Measurements from ENCODE around the gene ATG16L1. TPM values are rescaled to one million over a fixed set of nuclear protein-coding genes. Genes with fewer than 3 reads are reported as not detected.

The ATG16L1 gene
- total RNA-seq, 1 donor from 2014 or later: 29.3 TPM

DNA sequence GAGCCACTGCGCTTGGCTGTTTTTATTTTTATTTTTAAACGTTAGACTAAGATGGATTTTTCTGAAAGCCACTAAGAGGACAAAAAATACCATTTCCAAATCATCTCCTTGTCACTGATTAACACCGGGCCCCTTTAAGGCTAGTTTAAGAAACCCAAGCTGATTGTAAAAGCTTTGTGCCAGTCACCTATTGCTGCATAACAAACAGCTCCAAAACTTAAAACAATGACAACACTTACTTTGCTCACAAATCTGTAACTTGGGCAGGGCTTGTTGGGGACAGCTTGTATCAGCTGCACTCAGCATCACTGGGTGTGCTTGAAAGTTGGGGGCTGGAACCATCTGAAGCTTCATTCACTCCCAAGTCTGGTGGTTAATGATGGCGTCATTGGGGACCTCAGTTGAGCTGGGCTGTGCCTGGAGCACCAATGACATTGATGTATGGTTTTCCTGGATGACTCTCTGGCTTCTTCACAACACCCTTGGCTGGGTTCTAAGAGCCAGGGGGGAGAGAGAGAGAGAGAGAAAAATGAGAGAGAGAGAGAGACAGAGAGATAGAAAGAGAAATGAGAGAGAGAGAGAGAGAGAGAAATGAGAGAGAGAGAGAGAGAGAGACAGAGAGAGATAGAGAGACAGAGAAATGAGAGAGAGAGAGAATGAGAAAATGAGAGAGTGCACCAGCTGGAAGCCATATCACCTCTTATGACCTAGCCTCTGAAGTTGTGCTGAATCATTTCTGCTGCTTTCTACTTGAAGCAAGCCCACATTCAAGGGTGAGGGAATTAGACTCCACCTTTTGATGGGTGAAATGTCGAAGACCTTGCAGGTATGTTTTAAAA, 26.0 kb upstream of the ATG16L1 start:
- Mint-ChIP-seq H3K4me3 (ENCODE audit: unreplicated experiment) (no peak overlapping the region), H3K27me3 (ENCODE audit: unreplicated experiment) (peaks cover 2% of the 10 kb centered on the region), H3K27ac (ENCODE audit: unreplicated experiment) (no peak overlapping the region), H3K9me3 (ENCODE audit: unreplicated experiment) (no peaks in the 10 kb centered on the region), H3K36me3 (ENCODE audit: unreplicated experiment) (no peaks in the 10 kb centered on the region), H3K4me1 (ENCODE audit: low read depth, unreplicated experiment) (no peaks in the 10 kb centered on the region)
- TF ChIP-seq, protein P1, sequence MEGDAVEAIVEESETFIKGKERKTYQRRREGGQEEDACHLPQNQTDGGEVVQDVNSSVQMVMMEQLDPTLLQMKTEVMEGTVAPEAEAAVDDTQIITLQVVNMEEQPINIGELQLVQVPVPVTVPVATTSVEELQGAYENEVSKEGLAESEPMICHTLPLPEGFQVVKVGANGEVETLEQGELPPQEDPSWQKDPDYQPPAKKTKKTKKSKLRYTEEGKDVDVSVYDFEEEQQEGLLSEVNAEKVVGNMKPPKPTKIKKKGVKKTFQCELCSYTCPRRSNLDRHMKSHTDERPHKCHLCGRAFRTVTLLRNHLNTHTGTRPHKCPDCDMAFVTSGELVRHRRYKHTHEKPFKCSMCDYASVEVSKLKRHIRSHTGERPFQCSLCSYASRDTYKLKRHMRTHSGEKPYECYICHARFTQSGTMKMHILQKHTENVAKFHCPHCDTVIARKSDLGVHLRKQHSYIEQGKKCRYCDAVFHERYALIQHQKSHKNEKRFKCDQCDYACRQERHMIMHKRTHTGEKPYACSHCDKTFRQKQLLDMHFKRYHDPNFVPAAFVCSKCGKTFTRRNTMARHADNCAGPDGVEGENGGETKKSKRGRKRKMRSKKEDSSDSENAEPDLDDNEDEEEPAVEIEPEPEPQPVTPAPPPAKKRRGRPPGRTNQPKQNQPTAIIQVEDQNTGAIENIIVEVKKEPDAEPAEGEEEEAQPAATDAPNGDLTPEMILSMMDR (IDR thresholded peaks at IDR 0.05; ENCODE audit: partially characterized antibody, unreplicated experiment): no peak
- no peak for DNase-seq

- Mint-ChIP-seq H3K27ac (ENCODE audit: unreplicated experiment) (no peak overlapping the region), H3K4me3 (ENCODE audit: unreplicated experiment) (no peak overlapping the region), H3K9me3 (ENCODE audit: unreplicated experiment) (no peaks in the 10 kb centered on the region), H3K4me1 (ENCODE audit: low read depth, unreplicated experiment) (no peaks in the 10 kb centered on the region), H3K27me3 (ENCODE audit: unreplicated experiment) (peaks cover 2% of the 10 kb centered on the region), H3K36me3 (ENCODE audit: unreplicated experiment) (no peaks in the 10 kb centered on the region)
- DNase-seq: no peak
- TF ChIP-seq, protein P1 (IDR thresholded peaks at IDR 0.05; ENCODE audit: partially characterized antibody, unreplicated experiment): no peak
Measured at GRCh38 chr2:233226511-233227031, 24.9 kb upstream of the ATG16L1 start.

DNA sequence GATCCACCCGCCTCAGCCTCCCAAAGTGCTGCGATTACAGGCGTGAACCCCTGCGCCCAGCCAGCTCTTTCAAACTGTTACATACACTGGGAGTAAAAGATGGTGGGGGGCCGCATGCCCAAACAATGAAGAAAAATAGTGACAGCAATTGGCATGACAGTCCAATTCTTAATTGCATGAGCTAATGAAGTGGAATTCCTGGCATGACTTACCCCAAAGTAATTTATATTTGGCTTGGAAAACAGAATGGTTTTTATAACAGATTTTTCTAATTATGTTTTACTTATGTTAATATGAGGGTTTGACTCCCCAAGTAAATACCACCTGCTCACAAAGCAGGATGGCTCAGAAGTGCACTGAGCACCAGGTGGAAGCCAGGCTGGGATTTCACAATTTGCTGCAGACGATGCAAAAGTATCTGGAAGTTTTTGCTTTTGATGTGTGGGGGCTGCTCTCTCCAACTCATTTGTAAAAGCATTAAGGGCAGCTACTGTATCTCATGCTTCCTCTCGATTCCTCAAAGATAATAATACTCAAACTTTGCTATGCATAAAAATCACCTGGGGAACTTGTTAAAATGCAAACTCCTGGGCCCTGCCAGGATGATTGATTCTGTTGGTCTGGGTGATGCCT, 24.0 kb upstream of the ATG16L1 start:
- Mint-ChIP-seq H3K9me3 (ENCODE audit: unreplicated experiment) (no peaks in the 10 kb centered on the region), H3K27me3 (ENCODE audit: unreplicated experiment) (peaks cover 2% of the 10 kb centered on the region), H3K4me3 (ENCODE audit: unreplicated experiment) (no peak overlapping the region), H3K27ac (ENCODE audit: unreplicated experiment) (no peak overlapping the region), H3K4me1 (ENCODE audit: low read depth, unreplicated experiment) (no peaks in the 10 kb centered on the region), H3K36me3 (ENCODE audit: unreplicated experiment) (no peaks in the 10 kb centered on the region)
- TF ChIP-seq, protein P1 (IDR thresholded peaks at IDR 0.05; ENCODE audit: partially characterized antibody, unreplicated experiment): no peak
- DNase-seq: no peak

DNA sequence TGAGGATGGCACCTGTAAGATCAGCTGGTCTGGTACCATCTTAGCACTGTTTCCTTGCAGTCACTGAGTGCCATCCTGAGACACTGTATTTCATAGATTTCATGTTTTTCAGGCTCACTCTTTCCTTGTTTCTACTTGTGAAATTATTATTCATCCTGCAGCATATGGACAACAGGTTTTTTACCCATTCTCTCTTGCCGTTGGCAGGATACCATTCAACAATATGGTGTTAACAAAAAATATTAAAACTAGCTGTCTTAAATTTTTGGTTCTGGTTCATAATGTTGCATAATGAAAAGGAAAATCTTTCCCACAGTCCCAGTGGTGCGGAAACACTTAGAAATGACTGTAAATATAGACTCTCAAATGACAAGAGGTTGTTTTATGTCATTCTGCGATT, 23.1 kb upstream of the ATG16L1 start:
- DNase-seq: no peak
- Mint-ChIP-seq H3K27ac (ENCODE audit: unreplicated experiment) (no peak overlapping the region), H3K4me3 (ENCODE audit: unreplicated experiment) (no peak overlapping the region), H3K4me1 (ENCODE audit: low read depth, unreplicated experiment) (no peaks in the 10 kb centered on the region), H3K36me3 (ENCODE audit: unreplicated experiment) (no peaks in the 10 kb centered on the region), H3K27me3 (ENCODE audit: unreplicated experiment) (peaks cover 2% of the 10 kb centered on the region), H3K9me3 (ENCODE audit: unreplicated experiment) (no peaks in the 10 kb centered on the region)
- TF ChIP-seq, protein P1 (IDR thresholded peaks at IDR 0.05; ENCODE audit: partially characterized antibody, unreplicated experiment): no peak

Data from glutamatergic neuron (in vitro differentiated cells).